GM19397 (cell line): ENCODE results near the gene CTDSP1.

Experiments
- ATAC-seq: cut with Tn5 transposase; IDR thresholded peaks from one replicate; pipeline ENCODE4 v1.9.1; 2021; ENCODE audit warnings: mild to moderate bottlenecking, moderate library complexity; ENCODE audit not compliant: unreplicated experiment

CTDSP1 gene

DNA sequence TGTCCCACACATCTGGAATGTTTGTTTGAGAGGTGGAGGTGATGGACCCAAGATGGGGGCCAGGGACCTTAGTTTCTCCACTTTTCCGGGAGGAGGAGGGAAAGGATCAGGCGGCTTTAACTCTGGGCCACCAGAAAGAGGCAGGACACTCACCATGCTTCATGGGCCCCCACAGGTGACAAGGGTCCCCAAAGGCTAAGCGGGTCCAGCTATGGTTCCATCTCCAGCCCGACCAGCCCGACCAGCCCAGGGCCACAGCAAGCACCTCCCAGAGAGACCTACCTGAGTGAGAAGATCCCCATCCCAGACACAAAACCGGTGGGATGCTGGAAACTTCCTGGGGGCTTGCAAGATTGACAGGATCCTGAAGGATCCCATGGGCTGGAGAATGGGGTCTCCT is 16.9 kb upstream of the CTDSP1 start:
- ATAC-seq: no peak

DNA sequence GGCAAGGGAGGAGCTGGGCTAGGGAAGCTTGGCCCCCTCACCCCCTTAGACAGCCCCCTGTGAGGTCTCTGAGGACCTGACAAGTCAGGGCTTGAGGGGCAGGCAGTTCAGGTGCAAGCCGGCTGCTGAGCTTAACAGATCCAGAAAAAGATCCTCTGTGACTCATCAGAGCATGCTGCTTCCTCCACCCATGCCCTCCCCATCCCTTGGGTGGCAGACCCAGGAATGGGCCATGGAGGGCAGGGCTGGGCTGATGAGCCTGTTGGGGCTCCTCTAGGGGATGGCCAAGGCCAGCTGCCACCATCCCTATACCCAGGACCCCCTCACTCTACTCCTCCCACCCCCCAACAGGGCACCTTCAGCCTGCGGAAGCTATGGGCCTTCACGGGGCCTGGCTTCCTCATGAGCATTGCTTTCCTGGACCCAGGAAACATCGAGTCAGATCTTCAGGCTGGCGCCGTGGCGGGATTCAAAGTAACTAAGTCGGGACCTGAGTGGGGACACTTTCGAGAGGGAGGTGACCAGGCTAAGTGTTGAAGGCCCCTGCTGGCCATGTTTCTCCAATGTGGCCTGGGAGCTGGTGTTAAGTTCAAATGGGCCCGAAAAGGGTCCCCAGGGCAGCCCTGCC is 15.7 kb upstream of the CTDSP1 start:
- no peak for ATAC-seq

GRCh38 chr2:218384975-218385374 is 14.7 kb upstream of the CTDSP1 start:
- ATAC-seq: no peak

DNA sequence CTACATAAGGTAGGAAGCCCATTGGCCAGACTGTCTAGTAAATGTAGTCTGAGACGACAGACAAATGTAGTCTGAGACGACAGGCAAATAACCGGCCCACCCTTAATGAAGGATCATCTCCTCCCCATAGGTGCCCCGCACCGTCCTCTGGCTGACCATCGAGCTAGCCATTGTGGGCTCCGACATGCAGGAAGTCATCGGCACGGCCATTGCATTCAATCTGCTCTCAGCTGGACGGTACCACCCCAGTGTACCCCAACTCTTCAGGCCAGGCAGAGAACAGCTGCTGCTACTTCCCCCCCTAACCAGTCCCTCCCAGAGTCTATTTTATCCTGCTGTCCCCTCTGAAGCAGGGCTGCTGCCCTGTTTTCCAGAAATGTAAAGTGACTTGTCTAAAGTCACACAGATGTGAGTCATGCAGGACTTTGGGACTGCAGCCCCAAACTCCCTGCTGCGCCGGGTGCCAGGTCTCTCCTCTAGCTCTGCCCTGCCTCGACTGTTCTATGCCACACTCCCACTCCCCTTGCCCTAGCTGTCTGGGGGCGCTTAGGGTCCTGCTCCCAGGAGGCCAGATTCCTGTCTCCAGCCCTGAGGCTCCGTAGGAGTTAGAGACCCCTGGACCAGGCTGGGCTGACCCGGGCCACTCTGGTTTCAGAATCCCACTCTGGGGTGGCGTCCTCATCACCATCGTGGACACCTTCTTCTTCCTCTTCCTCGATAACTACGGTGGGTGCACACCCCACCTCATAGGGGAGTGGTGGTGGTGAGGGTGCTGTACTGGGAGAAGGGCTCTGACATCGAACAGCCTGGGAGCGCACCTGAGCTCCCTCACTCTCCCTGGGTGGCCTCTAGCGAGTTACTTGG is 12.9 kb upstream of the CTDSP1 start:
- ATAC-seq: no peak

DNA sequence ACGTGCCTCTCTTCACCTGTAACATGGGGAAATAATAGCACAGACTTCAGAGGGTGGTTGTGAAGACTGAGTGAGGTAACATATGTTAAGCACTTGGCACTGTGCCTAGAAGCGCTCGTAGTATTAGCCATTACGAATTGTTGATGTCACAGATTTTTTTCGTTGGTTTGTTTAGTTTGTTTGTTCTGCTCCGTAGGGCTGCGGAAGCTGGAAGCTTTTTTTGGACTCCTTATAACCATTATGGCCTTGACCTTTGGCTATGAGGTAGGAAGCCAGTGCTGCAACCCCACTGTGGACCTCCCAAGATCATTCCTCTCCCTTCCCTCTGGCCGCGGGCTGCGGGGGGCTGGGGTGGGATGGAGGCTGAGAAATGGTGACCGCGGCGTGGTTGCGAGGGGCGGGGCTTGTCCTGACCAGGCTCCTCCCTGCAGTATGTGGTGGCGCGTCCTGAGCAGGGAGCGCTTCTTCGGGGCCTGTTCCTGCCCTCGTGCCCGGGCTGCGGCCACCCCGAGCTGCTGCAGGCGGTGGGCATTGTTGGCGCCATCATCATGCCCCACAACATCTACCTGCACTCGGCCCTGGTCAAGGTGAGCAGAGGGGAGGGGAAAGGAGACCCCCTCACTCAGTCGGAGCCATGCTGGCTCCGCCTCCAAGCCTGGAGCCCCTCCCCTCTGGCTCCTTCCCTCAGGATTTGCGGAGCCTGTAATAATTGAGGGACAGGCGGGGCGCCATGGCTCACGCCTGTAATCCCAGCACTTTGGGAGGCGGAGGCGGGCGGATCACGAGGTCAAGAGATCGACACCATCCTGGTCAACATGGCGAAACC is 12.1 kb upstream of the CTDSP1 start:
- no peak for ATAC-seq

DNA sequence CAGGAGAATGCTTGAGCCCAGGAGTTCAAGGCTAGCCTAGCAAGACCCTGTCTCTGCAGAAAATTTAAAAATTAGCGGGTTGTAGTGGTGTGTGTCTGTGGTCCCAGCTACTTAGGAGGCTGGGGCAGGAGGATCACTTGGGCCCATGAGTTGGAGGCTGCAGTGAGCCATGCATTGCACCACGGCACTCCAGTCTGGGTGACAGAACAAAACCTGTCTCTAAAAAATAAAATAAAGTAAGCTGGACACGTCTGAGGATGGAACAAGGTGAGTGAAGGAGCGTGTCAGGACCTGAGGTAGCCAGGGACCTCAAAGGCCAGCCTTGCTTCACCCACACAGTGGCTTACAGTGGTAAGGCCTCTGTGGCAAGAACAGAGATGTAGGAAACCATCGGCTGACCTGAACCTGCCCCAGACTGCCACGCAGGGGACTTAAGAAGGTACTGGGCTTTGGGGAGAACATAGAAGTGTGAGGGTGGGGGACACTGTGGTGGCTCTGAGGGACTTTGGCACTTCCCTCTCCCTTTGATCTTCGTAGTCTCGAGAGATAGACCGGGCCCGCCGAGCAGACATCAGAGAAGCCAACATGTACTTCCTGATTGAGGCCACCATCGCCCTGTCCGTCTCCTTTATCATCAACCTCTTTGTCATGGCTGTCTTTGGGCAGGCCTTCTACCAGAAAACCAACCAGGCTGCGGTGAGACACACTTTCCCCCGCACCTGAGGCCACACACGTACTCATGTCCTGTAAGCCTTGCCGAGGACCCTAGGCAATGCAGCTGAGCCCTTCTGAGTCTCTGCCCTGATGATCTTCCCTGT is 10.1 kb upstream of the CTDSP1 start:
- no peak for ATAC-seq

DNA sequence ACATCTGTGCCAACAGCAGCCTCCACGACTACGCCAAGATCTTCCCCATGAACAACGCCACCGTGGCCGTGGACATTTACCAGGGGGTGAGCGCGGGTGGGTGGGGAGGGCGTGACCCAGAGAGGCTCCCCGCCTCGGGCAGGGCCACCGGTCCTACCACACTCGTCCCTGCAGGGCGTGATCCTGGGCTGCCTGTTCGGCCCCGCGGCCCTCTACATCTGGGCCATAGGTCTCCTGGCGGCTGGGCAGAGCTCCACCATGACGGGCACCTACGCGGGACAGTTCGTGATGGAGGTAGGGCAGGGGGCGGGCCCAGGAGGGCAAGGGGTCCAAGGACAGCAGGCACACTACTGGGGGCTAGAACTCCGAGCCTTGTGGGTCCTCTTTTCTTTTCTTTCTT is 8.5 kb upstream of the CTDSP1 start:
- ATAC-seq: no peak

DNA sequence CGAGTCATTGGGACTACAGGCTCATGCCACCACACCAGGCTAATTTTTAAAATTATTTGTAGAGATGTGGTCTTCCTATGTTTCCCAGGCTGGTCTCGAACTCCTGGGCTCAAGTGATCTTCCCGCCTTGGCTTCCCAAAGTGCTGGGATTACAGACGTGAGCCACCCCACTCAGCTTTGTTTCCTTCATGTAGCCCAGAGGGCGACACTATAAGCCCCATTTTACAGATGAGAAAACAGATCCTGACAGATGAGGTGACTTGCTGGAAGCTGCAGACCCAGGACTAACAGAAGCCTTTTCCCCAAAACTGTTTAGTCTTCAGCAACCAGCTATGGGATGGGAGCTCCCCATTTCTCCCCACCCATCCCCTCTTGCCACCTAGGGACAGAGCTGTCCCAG is 7.2 kb upstream of the CTDSP1 start:
- ATAC-seq: no peak

DNA sequence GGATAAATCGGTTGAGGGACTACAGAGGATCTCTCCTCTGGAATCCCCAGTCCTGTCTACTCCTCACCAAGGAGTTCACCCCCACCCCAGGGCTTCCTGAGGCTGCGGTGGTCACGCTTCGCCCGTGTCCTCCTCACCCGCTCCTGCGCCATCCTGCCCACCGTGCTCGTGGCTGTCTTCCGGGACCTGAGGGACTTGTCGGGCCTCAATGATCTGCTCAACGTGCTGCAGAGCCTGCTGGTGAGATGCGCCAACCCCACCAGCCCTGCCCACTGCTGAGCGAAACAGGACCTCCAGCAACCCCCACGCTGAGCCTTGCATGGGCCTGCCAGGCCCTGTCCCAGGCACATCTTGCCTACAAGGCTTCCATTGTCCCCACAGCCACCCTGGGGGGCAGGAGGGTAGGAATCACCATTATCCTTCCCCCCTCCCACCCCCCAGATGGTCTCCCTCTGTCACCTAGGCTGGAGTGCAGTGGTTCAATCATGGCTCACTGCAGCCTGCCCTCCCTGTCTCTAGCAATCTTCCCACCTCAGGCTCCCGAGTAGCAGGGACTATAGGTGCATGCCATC is 6.7 kb upstream of the CTDSP1 start:
- no peak for ATAC-seq

- no peak for ATAC-seq
Measured at GRCh38 chr2:218393750-218394290, 5.8 kb upstream of the CTDSP1 start.

- ATAC-seq: no peak
Measured at GRCh38 chr2:218394298-218395089, 5.2 kb upstream of the CTDSP1 start.

- ATAC-seq: no peak
Measured at GRCh38 chr2:218395090-218395444, 4.6 kb upstream of the CTDSP1 start.

- ATAC-seq: no peak
Measured at GRCh38 chr2:218395456-218395825, 4.2 kb upstream of the CTDSP1 start.

- ATAC-seq: peak; percentile 48
Measured at GRCh38 chr2:218395826-218396687, 3.6 kb upstream of the CTDSP1 start.

DNA sequence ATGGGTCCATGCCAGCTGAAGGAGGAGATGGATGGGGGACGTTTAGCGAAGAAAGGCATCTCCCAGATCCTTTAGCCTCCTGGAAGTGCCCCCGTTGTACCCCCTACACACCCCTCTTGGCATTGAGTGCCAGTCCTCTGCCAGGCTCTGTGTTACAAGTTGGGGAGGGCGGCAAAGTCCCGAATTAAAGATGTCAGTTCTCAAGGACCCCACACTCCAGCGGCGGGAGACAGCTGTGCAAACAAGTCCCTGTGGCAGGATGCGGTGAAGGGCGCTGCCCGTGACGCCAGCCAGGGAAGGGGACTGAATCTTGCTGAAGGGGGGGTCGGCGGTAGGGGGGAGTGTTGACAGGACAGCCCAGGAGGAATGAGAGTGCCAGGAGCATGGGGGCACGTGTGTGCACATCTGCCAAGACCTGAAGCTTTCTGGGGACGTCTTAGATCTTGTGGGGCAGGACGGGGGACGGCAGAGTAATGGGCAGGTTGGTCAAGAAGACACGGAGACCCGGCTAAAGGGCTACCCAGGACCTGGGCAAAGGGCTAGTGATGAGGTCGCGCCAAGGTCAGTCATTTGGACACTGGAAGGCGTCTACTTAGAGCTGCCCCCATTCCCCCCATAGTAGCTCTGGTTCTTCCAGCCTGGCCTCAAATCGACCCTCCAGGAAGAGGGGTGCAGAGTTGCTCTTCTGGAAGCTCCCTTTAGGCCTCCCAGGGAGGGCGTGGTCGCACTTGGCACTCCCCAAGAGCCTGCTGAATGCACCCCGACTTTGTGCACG is 2.8 kb upstream of the CTDSP1 start:
- ATAC-seq: no peak

DNA sequence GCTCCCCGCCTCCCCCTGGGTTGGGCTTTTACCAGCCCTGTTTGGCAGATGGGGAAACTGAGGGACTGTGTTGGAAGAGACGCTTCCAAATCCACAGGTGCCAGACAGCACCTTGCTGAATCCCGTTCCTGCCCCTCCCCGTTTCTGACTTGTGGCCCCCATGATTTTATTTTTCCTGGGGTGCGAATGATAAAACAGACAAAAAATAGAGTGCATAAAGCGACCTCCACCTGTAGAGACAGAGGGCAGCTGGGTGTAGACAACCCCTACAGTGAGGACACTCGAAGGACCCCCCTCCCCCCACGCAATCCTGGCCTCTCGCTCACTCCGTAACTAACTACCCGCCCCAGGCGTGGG is 2.2 kb upstream of the CTDSP1 start:
- ATAC-seq: no peak

DNA sequence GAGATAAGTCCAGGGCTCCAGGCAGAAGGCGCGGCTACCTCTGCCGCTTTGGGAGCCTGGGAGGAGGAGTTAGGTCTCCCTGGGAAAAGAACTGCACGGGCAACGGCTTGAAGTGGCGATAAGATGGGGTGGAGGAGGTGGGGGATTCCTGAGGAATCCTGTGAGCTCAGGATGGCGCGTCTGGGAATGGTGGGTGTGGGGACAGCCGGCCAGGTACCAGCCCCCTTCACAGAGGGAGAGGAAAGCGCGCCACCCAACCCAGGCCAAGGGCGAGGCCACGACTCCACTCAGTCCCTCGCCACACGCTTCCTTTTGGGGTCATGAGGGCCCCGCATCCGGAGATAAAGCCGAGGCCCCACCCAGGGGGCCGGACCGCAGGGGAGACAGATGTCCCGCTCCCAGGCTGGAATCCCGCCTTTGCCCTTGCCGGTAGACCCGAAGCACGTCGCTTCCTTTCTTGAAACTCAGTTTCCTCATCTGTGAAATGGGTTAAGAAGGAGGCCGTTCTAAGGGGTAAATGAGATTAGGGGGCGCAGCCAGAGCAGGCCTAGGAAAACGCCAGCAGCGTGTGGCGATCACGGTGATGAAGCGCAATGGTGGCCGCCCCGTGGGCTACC is 1.7 kb upstream of the CTDSP1 start:
- peak; percentile 6 for ATAC-seq
